Smooth muscle cell (in vitro differentiated cells): ENCODE measurements around the gene HPCAL1. TPM values are rescaled to one million over a fixed set of nuclear protein-coding genes. Genes with fewer than 3 reads are reported as not detected.

ENCODE experiments used
- DNase-seq: peaks from one replicate; lab custom pipeline; 2025; ENCODE audit not compliant: unreplicated experiment; lab: John Stamatoyannopoulos, UW
- H2AFZ ChIP-seq: fragments of 200-600 bp; sonication (generic); 2 replicates; pipeline ENCODE4 v1.6.0; 2016; ENCODE audit warnings: antibody characterized with exemption, low read depth, mild to moderate bottlenecking
- H3F3A ChIP-seq: fragments of 200-600 bp; sonication (generic); 2 replicates; pipeline ENCODE4 v1.6.0; 2017; ENCODE audit warnings: antibody characterized with exemption, low read depth
- H3K27ac ChIP-seq: fragments of 200-600 bp; sonication (generic); 2 replicates; pipeline ENCODE4 v1.5.1; 2016; ENCODE audit warnings: low read depth, mild to moderate bottlenecking
- H3K27me3 ChIP-seq: fragments of 200-600 bp; sonication (generic); 2 replicates; pipeline ENCODE4 v1.6.1; 2016; ENCODE audit warnings: low read depth, mild to moderate bottlenecking
- H3K36me3 ChIP-seq: fragments of 200-600 bp; sonication (generic); 2 replicates; pipeline ENCODE4 v1.5.1; 2016; ENCODE audit warnings: low read depth
- H3K4me1 ChIP-seq: fragments of 200-600 bp; sonication (generic); 2 replicates; pipeline ENCODE4 v1.5.1; 2016; ENCODE audit warnings: low read depth
- H3K4me2 ChIP-seq: fragments of 200-600 bp; sonication (generic); 2 replicates; pipeline ENCODE4 v1.6.0; 2016; ENCODE audit warnings: mild to moderate bottlenecking
- H3K4me3 ChIP-seq: fragments of 200-600 bp; sonication (generic); 2 replicates; pipeline ENCODE4 v1.5.1; 2016; ENCODE audit warnings: mild to moderate bottlenecking
- H3K79me2 ChIP-seq: fragments of 200-600 bp; sonication (generic); 2 replicates; pipeline ENCODE4 v1.6.0; 2016; ENCODE audit warnings: low read depth, mild to moderate bottlenecking
- H3K9ac ChIP-seq: fragments of 200-600 bp; sonication (generic); 2 replicates; pipeline ENCODE4 v1.6.0; 2016; ENCODE audit warnings: low read depth
- H3K9me3 ChIP-seq: fragments of 200-600 bp; sonication (generic); replicated peaks from 2 replicates; pipeline ENCODE4 v1.5.1; 2016; ENCODE audit warnings: low read depth
- H4K20me1 ChIP-seq: fragments of 200-600 bp; sonication (generic); 2 replicates; pipeline ENCODE4 v1.6.0; 2016; ENCODE audit warnings: low read depth
- WGBS: methylation state at CpG from one replicate; pipeline ENCODE4 v1.1.7; 2016; ENCODE audit warnings: low lambda C conversion rate; 5-methylcytosine and 5-hydroxymethylcytosine counted together
- polyA plus RNA-seq: library from polyadenylated mRNA; unstranded; fragments of >200 nt; fragmentation: Nextera tagmentation; extraction: Ambion mirVana; gene quantifications from 2 replicates; pipeline ENCODE4 v1.2.1, GENCODE V29; 2016
- total RNA-seq: library from RNA; depleted of rRNA; stranded (reverse); fragments of >200 nt; gene quantifications from 2 replicates; pipeline ENCODE4 v1.2.3, GENCODE V29; 2014
- TF ChIP-seq, protein P1 (sequence below): fragments of 200-600 bp; sonication (generic); IDR thresholded peaks from 2 replicates; pipeline ENCODE4 v1.5.1; 2017; ENCODE audit warnings: borderline replicate concordance, mild to moderate bottlenecking, antibody characterized with exemption; ENCODE audit not compliant: insufficient read depth, poor library complexity, severe bottlenecking

HPCAL1 gene
- total and polyA plus RNA-seq, 2 experiments from 2014 or later, result 11.7 to 15.8 TPM

DNA sequence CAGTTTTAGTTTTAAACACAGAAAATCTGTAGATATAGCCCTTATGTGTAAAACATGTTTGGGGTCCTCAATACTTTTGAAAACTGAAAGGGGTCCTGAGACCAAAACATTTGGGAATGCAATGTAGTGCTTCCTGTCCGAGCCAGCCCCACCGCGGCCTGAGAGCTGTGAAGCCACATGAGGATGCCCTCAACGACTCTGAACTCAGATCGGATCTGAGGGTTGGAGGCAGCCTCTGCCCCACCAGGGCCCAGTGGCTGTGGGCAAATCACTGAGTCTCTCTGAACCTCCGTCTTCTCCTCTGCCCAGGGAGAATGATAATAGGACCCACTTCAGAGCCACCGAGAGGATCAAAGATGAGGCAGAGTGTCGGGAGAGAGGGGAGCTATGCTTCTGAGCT, 33.4 kb upstream of the HPCAL1 start:
- Histone ChIP-seq H3K4me2 (no peak overlapping the region), H3K27ac (no peak overlapping the region), H2AFZ (no peak overlapping the region), H3K79me2 (no peaks in the 10 kb centered on the region), H3K36me3 (no peaks in the 10 kb centered on the region), H3K27me3 (no peaks in the 10 kb centered on the region), H3K9me3 (no peaks in the 10 kb centered on the region), H3K4me1 (no peaks in the 10 kb centered on the region), H4K20me1 (no peaks in the 10 kb centered on the region), H3K9ac (no peak overlapping the region), H3K4me3 (no peak overlapping the region), H3F3A (no peaks in the 10 kb centered on the region)
- DNase-seq, result no peak
- TF ChIP-seq, protein P1, sequence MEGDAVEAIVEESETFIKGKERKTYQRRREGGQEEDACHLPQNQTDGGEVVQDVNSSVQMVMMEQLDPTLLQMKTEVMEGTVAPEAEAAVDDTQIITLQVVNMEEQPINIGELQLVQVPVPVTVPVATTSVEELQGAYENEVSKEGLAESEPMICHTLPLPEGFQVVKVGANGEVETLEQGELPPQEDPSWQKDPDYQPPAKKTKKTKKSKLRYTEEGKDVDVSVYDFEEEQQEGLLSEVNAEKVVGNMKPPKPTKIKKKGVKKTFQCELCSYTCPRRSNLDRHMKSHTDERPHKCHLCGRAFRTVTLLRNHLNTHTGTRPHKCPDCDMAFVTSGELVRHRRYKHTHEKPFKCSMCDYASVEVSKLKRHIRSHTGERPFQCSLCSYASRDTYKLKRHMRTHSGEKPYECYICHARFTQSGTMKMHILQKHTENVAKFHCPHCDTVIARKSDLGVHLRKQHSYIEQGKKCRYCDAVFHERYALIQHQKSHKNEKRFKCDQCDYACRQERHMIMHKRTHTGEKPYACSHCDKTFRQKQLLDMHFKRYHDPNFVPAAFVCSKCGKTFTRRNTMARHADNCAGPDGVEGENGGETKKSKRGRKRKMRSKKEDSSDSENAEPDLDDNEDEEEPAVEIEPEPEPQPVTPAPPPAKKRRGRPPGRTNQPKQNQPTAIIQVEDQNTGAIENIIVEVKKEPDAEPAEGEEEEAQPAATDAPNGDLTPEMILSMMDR, result no peak
- WGBS, result 89% methylated on average over 8 of the region's 8 CpGs

DNA sequence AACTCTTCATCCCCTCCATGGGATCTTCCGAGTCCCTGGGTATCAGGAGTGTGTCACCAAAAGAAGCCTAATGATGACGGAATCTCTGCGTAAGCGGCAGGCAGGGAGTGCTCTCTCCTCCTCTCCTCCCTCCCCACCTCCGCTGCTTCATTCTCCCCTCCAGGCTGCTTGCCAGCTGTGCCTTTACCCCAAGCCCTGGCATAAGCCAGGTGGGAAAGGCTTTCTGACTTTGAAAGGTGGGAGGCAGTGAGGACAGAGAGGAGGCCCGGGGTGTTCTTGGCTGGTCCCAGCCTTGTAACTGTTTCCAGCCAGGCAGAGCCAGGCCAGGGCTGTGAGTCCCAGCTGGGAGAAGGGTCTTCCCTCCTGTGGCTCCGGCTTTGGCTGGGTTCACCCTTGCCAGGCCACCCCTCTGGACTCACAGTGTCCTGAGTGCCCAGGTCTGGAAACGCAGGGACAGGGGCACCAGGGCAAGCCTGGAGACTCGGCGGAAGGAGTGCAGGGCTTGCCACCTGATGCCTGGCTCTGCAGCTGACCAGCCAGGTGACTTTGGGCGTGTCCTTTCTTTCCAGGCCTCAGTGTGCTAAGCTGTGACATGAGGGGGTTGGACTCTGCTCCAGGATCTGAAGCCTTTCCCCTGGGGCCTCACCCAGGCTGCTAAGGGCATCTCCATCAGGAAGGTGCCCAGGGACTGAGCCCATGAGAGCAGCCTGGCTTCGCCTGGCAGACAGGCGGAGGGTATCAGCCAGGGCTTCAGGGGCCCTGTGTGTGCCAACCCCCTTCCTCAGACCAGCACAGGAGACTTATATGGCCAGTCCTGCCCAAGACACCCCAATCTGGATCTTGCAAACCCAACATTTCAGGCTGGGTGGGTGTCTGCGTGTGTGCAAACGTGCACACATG, 32.7 kb upstream of the HPCAL1 start:
- Histone ChIP-seq H3K9ac (no peak overlapping the region), H3K27me3 (no peaks in the 10 kb centered on the region), H3F3A (no peaks in the 10 kb centered on the region), H3K4me1 (no peaks in the 10 kb centered on the region), H3K4me2 (no peak overlapping the region), H3K4me3 (no peak overlapping the region), H3K36me3 (no peaks in the 10 kb centered on the region), H3K79me2 (no peaks in the 10 kb centered on the region), H3K27ac (no peak overlapping the region), H4K20me1 (no peaks in the 10 kb centered on the region), H2AFZ (no peak overlapping the region), H3K9me3 (no peaks in the 10 kb centered on the region)
- TF ChIP-seq, protein P1, result no peak
- 90% methylated on average over 15 of the region's 15 CpGs for WGBS
- DNase-seq, result no peak

DNA sequence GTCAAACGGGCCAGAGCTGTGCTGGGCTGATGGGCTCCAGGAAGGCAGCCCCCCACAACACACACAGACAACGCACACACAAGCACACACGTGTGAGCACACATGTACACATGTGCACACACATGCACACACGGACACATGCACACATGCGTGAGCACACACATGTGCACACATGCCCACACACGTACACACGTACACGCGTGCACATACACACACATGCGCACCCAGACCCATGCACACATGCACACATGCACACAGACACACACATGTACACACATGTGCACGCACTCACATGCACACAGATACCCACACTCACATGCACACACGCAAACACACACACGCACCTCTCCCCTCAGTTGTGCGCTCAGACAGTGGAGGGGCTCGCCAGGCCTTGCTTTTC, 31.2 kb upstream of the HPCAL1 start:
- no peak for DNase-seq
- H3F3A ChIP-seq, result no peaks in the 10 kb centered on the region
- no peaks in the 10 kb centered on the region for H3K9me3 ChIP-seq
- no peaks in the 10 kb centered on the region for H3K79me2 ChIP-seq
- no peak overlapping the region for H3K27ac ChIP-seq
- no peaks in the 10 kb centered on the region for H4K20me1 ChIP-seq
- H3K9ac ChIP-seq, result no peak overlapping the region
- no peaks in the 10 kb centered on the region for H3K4me1 ChIP-seq
- H3K4me3 ChIP-seq, result no peak overlapping the region
- TF ChIP-seq, protein P1, result no peak
- 90% methylated on average over 13 of the region's 15 CpGs for WGBS
- H3K36me3 ChIP-seq, result no peaks in the 10 kb centered on the region
- no peak overlapping the region for H3K4me2 ChIP-seq
- no peak overlapping the region for H2AFZ ChIP-seq
- no peaks in the 10 kb centered on the region for H3K27me3 ChIP-seq

DNA sequence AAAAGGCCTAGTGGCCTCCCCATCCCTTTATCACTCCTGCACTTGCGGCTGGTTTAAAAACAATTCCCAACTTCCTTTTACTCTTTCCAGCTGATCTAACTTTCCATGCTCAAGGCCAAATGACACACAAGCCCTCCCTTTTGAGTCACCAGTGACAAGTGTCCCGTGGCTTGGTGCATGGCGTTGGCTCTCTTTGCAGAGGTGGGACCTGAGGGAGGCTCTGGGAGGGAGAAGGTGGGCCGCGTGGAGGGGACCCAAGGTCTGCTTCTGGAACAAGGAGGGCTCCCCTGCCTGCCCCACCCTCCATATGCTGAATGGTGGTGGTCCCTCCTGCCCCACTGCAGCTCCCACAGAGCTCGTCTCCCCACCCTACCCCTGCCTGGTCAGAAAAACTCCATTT, 30.8 kb upstream of the HPCAL1 start:
- no peak overlapping the region for H3K27ac ChIP-seq
- 90% methylated on average over 6 of the region's 6 CpGs for WGBS
- no peaks in the 10 kb centered on the region for H3K9me3 ChIP-seq
- TF ChIP-seq, protein P1, result no peak
- H3K27me3 ChIP-seq, result no peaks in the 10 kb centered on the region
- no peak overlapping the region for H3K4me2 ChIP-seq
- no peaks in the 10 kb centered on the region for H3K4me1 ChIP-seq
- DNase-seq, result no peak
- no peak overlapping the region for H2AFZ ChIP-seq
- H3K4me3 ChIP-seq, result no peak overlapping the region
- H3K9ac ChIP-seq, result no peak overlapping the region
- H3K79me2 ChIP-seq, result no peaks in the 10 kb centered on the region
- H4K20me1 ChIP-seq, result no peaks in the 10 kb centered on the region
- no peaks in the 10 kb centered on the region for H3K36me3 ChIP-seq
- H3F3A ChIP-seq, result no peaks in the 10 kb centered on the region
